HG03558 (cell line): ENCODE measurements around the gene FGFR1OP2.

Experiments
- ATAC-seq: cut with Tn5 transposase; IDR thresholded peaks from one replicate; pipeline ENCODE4 v1.9.1; 2021; ENCODE audit warnings: moderate number of reproducible peaks; ENCODE audit not compliant: unreplicated experiment; ENCODE audit errors: extremely low read depth

The FGFR1OP2 gene

DNA sequence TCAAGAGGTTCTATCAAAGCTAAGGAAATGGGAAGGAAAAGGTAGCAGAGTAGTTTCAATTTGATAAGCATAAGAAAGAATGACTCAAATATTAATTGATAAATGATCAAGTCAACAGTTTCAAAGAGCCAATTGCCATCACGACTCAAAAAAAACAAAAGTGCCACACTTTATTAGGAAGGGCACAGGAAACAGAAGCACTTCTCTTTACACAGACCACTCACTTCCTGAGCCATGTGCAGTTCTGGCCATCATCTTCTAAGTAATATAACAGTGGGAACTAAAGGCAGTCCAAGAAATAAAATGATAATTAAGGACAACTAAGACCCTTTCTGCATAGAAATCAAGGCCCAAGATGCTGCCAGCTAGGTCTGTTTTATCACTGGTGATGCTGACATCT lies 62.7 kb downstream of the FGFR1OP2 start:
- no peak for ATAC-seq

GRCh38 chr12:27001663-27002062 lies 63.4 kb downstream of the FGFR1OP2 start:
- ATAC-seq, result no peak

GRCh38 chr12:27002141-27002540 lies 63.9 kb downstream of the FGFR1OP2 start:
- ATAC-seq, result no peak

- no peak for ATAC-seq
These were observed 65.4 kb downstream of the FGFR1OP2 start for GRCh38 chr12:27003421-27004381.

DNA sequence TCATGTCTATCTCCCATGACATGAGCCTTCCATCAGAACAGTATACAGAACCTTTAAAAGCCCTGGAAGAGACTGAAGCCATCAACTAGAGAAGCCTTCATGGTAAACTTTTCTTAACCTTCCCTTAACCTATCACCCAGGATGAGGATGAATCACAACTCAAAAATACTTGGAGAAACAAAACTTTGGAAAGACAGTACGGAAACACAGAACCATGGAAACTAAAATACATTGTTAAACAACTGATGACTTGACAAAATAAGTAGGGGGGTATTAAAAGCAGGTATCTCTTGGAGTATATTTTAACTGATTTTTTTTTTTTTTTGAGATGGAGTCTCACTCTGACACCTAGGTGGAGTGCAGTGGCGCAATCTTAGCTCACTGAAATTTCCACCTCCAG lies 67.2 kb downstream of the FGFR1OP2 start:
- ATAC-seq, result no peak

DNA sequence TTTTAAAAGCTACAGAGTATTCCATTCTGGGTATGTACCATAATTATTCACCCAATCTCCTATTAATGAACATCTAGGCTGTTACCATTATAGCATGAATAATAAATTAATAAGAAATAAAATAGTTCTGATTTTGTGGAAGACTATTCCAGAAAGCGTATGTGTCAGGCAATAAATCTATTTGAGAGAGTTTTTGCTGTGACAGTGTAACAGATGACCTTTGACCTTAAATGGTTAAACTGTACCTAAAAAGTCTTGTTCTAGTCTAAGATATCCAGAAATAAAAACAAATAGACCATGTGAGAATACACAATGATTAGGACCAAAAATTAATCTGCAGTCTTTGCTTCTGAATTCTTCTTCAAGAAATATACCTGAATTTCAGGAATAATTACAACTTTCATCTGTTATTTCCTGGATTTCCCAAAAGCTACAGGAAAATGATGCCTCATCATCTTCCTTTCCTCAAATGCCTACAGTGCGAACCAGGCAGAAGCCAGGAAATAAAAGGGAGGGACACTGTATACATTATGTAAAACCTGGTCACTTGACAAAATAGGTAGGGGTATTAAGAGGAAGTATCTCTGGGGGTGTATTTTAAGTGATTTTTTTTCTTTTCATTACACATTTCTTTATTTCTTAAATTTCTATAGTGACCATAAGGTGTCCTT lies 68.7 kb downstream of the FGFR1OP2 start:
- ATAC-seq, result no peak

DNA sequence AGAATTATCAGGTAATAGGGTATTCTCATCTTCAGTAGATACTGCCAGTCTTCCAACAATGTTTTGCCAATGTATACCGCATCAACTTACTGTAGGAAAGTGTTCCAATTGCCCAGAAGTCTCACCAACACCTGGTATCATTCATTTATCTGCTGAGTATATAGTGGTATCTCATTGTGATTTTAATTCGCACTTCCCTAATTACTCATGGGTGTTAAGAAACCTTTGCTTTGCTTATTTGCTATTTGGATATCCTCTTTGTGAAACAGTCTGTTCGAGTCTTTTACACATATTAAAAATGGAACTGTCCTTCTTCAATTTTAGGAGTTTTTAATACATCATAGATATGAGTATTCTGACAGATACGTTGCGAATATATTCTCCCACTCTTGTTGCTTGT lies 69.8 kb downstream of the FGFR1OP2 start:
- ATAC-seq, result no peak

- no peak for ATAC-seq
These were observed 71.6 kb downstream of the FGFR1OP2 start for GRCh38 chr12:27009881-27010301.

GRCh38 chr12:27012239-27012981 lies 74.1 kb downstream of the FGFR1OP2 start:
- ATAC-seq, result no peak

DNA sequence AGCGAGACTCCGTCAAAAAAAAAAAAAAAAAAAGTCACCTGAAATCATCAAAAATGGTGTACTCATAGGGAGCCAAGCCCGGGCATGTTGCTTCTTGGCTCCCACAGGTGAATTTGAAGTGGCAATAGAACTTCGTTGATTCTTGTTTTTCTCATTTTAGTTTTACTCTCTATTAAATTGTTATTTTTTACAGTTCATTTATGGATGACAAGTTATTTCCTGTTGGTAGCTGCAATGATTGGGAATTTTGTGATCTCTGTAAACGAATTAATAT lies 74.6 kb downstream of the FGFR1OP2 start:
- no peak for ATAC-seq

DNA sequence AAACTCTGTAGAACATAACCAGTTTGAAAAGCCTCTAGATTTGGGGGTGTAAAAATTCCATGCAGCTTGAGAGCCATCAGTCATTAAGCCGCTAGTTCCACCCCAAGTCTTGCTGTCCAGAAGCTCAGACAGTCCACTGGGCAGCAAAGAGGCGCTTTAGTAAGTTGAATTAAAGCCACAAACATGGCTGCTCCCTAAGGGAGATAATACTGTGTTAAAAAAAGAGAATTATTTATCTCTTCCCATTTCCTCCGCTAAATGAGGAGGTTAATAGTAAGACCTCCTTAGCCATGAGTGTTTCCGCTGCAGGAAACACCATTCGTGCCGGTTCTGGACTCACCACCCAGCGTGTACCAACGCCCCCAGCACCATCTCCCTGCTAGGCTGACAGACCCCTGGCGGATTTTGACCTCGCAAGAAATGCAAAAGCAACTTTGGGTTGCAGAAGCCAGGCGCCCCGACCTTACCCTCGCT lies 75.4 kb downstream of the FGFR1OP2 start:
- ATAC-seq, result no peak

DNA sequence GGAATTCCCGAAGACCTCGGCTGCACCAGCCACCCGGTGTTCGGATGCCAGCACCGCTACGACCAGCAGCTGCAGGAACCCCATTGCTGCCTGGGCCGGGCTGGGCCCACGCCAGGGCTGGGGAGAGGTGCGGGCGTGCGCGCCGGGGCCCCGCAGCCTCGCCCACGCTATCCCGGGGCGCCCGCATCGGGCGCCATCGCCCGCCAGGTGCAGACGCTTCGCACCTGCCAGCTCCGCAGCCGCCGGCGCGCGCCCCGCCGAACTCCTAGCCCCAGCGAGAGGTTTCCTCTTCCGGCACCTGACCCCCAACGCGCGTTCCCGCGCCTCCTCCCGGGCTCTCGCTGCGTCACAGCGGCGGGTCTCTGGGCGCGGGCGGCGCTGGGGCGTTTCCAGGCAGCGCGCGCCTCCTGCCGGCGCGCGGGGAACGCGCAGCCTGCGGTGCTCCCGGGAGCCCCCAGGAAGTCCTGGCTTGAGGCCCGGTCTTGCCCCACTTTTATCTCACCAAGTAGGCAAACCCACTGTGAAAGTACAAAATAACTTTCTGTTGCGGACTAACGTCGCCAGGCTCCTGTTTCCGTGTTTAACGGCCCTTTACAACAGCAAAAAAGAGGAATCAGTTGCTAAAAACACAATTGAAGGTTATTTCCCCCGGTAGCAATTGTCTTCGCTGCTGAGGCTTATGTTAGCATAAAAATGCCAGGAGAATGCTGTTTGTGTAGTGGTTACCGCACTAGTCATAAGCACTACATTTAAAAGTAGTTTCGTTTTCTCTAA lies 76.0 kb downstream of the FGFR1OP2 start, which contains the start of gene TM7SF3:
Gene TM7SF3, minus strand, starts transcription at position 300 of the 774 bp plus-strand sequence. Its CDS starts 216 bp downstream, at position 84.
- ATAC-seq, result peak; percentile 84

DNA sequence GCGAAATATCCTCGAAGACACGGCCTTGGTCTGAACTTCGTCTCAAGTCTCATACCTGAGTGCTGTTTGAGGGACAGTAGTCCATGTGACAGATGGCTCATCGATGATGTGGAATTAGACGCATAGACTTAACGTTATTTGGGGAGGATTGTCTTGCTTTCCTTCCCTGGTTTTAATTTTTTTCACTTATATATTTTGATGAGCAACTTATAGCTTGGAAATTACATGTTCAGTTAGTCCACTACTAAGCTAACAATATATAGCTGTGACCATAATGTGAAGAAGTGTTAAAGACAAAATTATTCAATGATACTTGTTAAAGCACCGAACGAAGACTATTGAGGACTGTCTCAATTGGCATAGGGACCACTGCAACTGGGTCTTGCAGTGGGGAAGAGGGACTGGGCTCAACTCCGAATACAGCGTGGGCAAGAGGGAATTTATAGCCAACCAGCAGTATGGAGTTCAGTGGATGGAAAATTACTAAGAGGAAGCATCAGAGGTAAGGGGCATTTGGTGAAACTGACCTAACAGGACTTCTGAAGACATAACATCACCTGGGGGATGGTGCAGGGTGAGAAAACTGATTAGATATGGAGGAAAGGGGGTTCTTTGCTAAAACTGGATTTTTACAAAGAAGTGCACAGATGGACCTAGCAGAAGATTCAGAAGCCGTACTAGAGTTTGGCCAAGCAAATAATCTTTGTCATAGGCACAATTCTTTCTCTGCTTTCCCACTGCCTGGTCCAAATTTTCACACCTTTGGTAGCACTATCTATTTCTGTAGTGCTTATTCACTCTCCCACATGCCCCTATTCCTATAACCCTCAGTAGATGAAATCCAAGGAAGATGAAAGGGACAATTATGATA lies 76.8 kb downstream of the FGFR1OP2 start:
- peak; percentile 24 for ATAC-seq

DNA sequence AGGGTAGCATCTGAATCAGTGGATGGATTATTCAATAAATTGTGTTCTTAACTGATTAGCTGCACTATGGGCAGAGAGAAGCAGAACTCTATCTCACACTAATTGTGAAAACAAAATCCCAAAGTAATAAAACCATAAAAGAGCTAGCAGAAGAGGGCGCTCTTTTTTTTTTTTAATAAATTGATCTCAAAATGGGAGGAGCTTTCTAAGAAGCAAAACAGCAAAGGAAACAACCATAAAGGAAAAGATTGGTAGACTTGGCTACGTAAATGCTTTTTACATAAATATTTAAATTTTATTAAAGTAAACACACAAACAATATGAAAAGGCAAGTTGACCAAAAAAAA lies 77.4 kb downstream of the FGFR1OP2 start:
- no peak for ATAC-seq
